WTC11 (cell line): ENCODE results near the gene SPSB3.

Experiments
- CREB1 ChIP-seq: sonication (generic); formaldehyde crosslinking; IDR thresholded peaks from 2 replicates; pipeline ENCODE4 v1.8.0; 2023; ENCODE audit warnings: mild to moderate bottlenecking, missing genetic modification reagents
- CTCF ChIP-seq: fragments of 200-600 bp; IDR thresholded peaks from 2 replicates; pipeline ENCODE4 v1.8.0; 2022; ENCODE audit warnings: antibody characterized with exemption
- E2F5 ChIP-seq: sonication (generic); formaldehyde crosslinking; IDR thresholded peaks from 2 replicates; pipeline ENCODE4 v1.8.1; 2022; ENCODE audit warnings: mild to moderate bottlenecking, moderate library complexity, missing genetic modification reagents
- GABPB1 ChIP-seq: sonication (generic); formaldehyde crosslinking; IDR thresholded peaks from 2 replicates; pipeline ENCODE4 v1.8.1; 2023; ENCODE audit warnings: mild to moderate bottlenecking, missing genetic modification reagents
- IRF2 ChIP-seq: sonication (generic); formaldehyde crosslinking; IDR thresholded peaks from 2 replicates; pipeline ENCODE4 v1.8.0; 2022; ENCODE audit warnings: low read depth, missing genetic modification reagents, borderline replicate concordance
- JUN ChIP-seq: sonication (generic); formaldehyde crosslinking; IDR thresholded peaks from 2 replicates; pipeline ENCODE4 v1.8.0; 2023; ENCODE audit warnings: mild to moderate bottlenecking, missing genetic modification reagents
- MLX ChIP-seq: sonication (generic); formaldehyde crosslinking; IDR thresholded peaks from 2 replicates; pipeline ENCODE4 v1.8.1; 2023; ENCODE audit warnings: mild to moderate bottlenecking, missing genetic modification reagents, moderate library complexity
- RORB ChIP-seq: fragments of 250-450 bp; sonication (Bioruptor Pico); IDR thresholded peaks from 2 replicates; pipeline ENCODE4 v1.9.0; 2021; ENCODE audit warnings: mild to moderate bottlenecking
- TCF7 ChIP-seq: sonication (generic); formaldehyde crosslinking; IDR thresholded peaks from 2 replicates; pipeline ENCODE4 v1.8.0; 2022; ENCODE audit warnings: mild to moderate bottlenecking, low read depth, missing genetic modification reagents, moderate library complexity
- ZBTB43 ChIP-seq: sonication (generic); formaldehyde crosslinking; IDR thresholded peaks from 2 replicates; pipeline ENCODE4 v1.8.1; 2023; ENCODE audit warnings: mild to moderate bottlenecking, missing genetic modification reagents
- ZNF532 ChIP-seq: fragments of 250-450 bp; sonication (Bioruptor Pico); IDR thresholded peaks from 2 replicates; pipeline ENCODE4 v1.9.0; 2021; ENCODE audit warnings: mild to moderate bottlenecking, borderline replicate concordance
- TF ChIP-seq, protein P1 (sequence below): sonication (generic); formaldehyde crosslinking; IDR thresholded peaks from 2 replicates; pipeline ENCODE4 v1.8.1; 2022; ENCODE audit warnings: low read depth, mild to moderate bottlenecking, moderate library complexity, missing genetic modification reagents, borderline replicate concordance
- TF ChIP-seq, protein P2 (sequence below): sonication (generic); formaldehyde crosslinking; IDR thresholded peaks from 2 replicates; pipeline ENCODE4 v1.8.0; 2022; ENCODE audit warnings: mild to moderate bottlenecking, missing genetic modification reagents

- no peak for TF ChIP-seq JUN
- TF ChIP-seq CTCF: no peak
- TF ChIP-seq, protein P1, sequence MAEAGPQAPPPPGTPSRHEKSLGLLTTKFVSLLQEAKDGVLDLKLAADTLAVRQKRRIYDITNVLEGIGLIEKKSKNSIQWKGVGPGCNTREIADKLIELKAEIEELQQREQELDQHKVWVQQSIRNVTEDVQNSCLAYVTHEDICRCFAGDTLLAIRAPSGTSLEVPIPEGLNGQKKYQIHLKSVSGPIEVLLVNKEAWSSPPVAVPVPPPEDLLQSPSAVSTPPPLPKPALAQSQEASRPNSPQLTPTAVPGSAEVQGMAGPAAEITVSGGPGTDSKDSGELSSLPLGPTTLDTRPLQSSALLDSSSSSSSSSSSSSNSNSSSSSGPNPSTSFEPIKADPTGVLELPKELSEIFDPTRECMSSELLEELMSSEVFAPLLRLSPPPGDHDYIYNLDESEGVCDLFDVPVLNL (CRISPR knock-in tag): no peak
- TF ChIP-seq CREB1 (CRISPR knock-in tag): no peak
- TF ChIP-seq, protein P2, sequence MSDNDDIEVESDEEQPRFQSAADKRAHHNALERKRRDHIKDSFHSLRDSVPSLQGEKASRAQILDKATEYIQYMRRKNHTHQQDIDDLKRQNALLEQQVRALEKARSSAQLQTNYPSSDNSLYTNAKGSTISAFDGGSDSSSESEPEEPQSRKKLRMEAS (CRISPR knock-in tag): no peak
- TF ChIP-seq RORB: no peak
- no peak for TF ChIP-seq ZBTB43
- no peak for TF ChIP-seq MLX (CRISPR knock-in tag)
- no peak for TF ChIP-seq TCF7
- TF ChIP-seq ZNF532 (CRISPR knock-in tag): no peak
- no peak for TF ChIP-seq E2F5 (CRISPR knock-in tag)
- TF ChIP-seq GABPB1 (CRISPR knock-in tag): no peak
- no peak for TF ChIP-seq IRF2 (CRISPR knock-in tag)
These were observed 28.2 kb upstream of the SPSB3 start for GRCh38 chr16:1810536-1810935.
